NB4 (cell line): Measurements from ENCODE around the gene PACSIN3.

Experiments used
- CTCF ChIP-seq: IDR thresholded peaks from one replicate; pipeline ENCODE4 v1.5.1; 2012; ENCODE audit warnings: low read depth, low read length
- MYC ChIP-seq: IDR thresholded peaks from 2 replicates; pipeline ENCODE4 v1.6.1; 2011; ENCODE audit warnings: low read depth, low read length
- POLR2A ChIP-seq: IDR thresholded peaks from 2 replicates; pipeline ENCODE4 v1.6.1; 2011; ENCODE audit warnings: mild to moderate bottlenecking; ENCODE audit not compliant: insufficient read length; ENCODE audit errors: extremely low read depth

GRCh38 chr11:47161134-47161854 lies 24.9 kb downstream of the PACSIN3 start:
- TF ChIP-seq POLR2A (peak; percentile 10), MYC (no peak), CTCF (peak; percentile 85)
